HepG2 (cell line): Measurements from ENCODE around the gene ARHGAP4. TPM values are rescaled to one million over a fixed set of nuclear protein-coding genes. Genes with fewer than 3 reads are reported as not detected.
A peak's percentile ranks its signal among the peaks of the same experiment; 100 is the strongest.

Source experiments
- ATAC-seq: fragments of 200-7000 bp; cut with Tn5 transposase; 3 replicates; pipeline ENCODE4 v1.9.1; 2020; ENCODE audit warnings: mild to moderate bottlenecking, moderate library complexity
- Bru-seq: library from RNA; stranded (reverse); fragments of 400-500 nt; gene quantifications from one replicate; lab custom pipeline; 2021; lab: Mats Ljungman, UMichigan
- BruChase-seq, 2 experiments: library from RNA; stranded (reverse); fragments of 400-500 nt; gene quantifications; one replicate each; lab custom pipeline; 2021; lab: Mats Ljungman, UMichigan
- BruUV-seq: library from RNA; stranded (reverse); fragments of 400-500 nt; replicated peaks from 2 replicates; lab custom pipeline; 2021; lab: Mats Ljungman, UMichigan
- CTCF ChIA-PET: fragments of 300-600 bp; formaldehyde crosslinking; extraction: SDS; loops from one replicate; lab custom pipeline; 2021; ENCODE audit warnings: low total read pairs, inconsistent platforms, low intra/inter-chr PET ratio; lab: Yijun Ruan, JAX
- POLR2A ChIA-PET: fragments of 350-600 bp; sonication (Branson Sonifier 250); formaldehyde crosslinking; loops from one replicate; lab custom pipeline; 2020; ENCODE audit warnings: antibody characterized with exemption, inconsistent platforms; lab: Yijun Ruan, JAX
- DNase-seq: peaks from one replicate; pipeline ENCODE4 v3.0.0-alpha.2; 2015; ENCODE audit warnings: low spot score
- FAIRE-seq: peaks from 3 replicates; lab custom pipeline; 2011; peaks lifted over from hg19 to GRCh38; lab: Jason Lieb, UNC
- H2AFZ ChIP-seq: one replicate; pipeline ENCODE4 v1.6.1; 2011; ENCODE audit warnings: low read length, inconsistent platforms
- H3K27ac ChIP-seq: fragments of 300-600 bp; 3 replicates; pipeline ENCODE4 v1.8.0; 2011; ENCODE audit warnings: mixed run types, mild to moderate bottlenecking, mixed read lengths, low read length, inconsistent platforms; ENCODE audit not compliant: insufficient read depth; ENCODE audit errors: extremely low read length
- H3K27me3 ChIP-seq, 2 experiments: fragments of 200-600 bp in 1 of 2; 2 replicates in 1 of 2; 3 replicates in 1 of 2; pipeline versions ENCODE4 v1.6.0 to v1.8.0; 2011; ENCODE audit warnings: low read length in 2 of 2, mild to moderate bottlenecking in 2 of 2, moderate library complexity in 2 of 2, inconsistent platforms in 1 of 2; ENCODE audit not compliant: insufficient read depth in 2 of 2, control insufficient read depth in 1 of 2
- H3K36me3 ChIP-seq, 2 experiments: fragments of 200-600 bp in 1 of 2; replicated peaks in 1 of 2; 2 replicates in 1 of 2; 3 replicates in 1 of 2; pipeline versions ENCODE4 v1.5.1 to v1.8.0; 2011; ENCODE audit warnings: low read length in 2 of 2, inconsistent platforms in 1 of 2; ENCODE audit not compliant: insufficient read depth in 2 of 2, control insufficient read depth in 1 of 2
- H3K4me1 ChIP-seq: 2 replicates; pipeline ENCODE4 v1.5.1; 2012; ENCODE audit warnings: low read length, inconsistent platforms; ENCODE audit not compliant: insufficient read depth
- H3K4me2 ChIP-seq: 2 replicates; pipeline ENCODE4 v1.6.0; 2011; ENCODE audit warnings: low read depth, low read length, inconsistent platforms
- H3K4me3 ChIP-seq, 3 experiments: fragments of 200-600 bp in 1 of 3; sonication (generic), shearing (Covaris generic) in 1 of 3; replicated peaks in 1 of 3; 2 replicates each; pipeline ENCODE4 v1.5.1; 2011 to 2016; ENCODE audit warnings: low read length in 3 of 3, inconsistent platforms in 2 of 3, low read depth in 2 of 3, mild to moderate bottlenecking in 2 of 3, control low read depth in 1 of 3, mixed read lengths in 1 of 3; ENCODE audit not compliant: insufficient read depth in 1 of 3
- H3K79me2 ChIP-seq: one replicate; pipeline ENCODE4 v1.6.1; 2011; ENCODE audit warnings: low read length, inconsistent platforms; ENCODE audit not compliant: insufficient read depth
- H3K9ac ChIP-seq: 2 replicates; pipeline ENCODE4 v1.6.0; 2011; ENCODE audit warnings: mild to moderate bottlenecking, low read depth, low read length, inconsistent platforms; ENCODE audit not compliant: insufficient read depth
- H3K9me3 ChIP-seq: 2 replicates; pipeline ENCODE4 v1.5.1; 2012; ENCODE audit warnings: mild to moderate bottlenecking, low read length
- H4K20me1 ChIP-seq: 2 replicates; pipeline ENCODE4 v1.6.0; 2011; ENCODE audit warnings: inconsistent platforms, mild to moderate bottlenecking, low read length, moderate library complexity; ENCODE audit not compliant: insufficient read depth
- FOXJ3 ChIP-seq: sonication (generic); formaldehyde crosslinking; IDR thresholded peaks from 2 replicates; pipeline ENCODE4 v1.4.0; 2020; ENCODE audit warnings: missing genetic modification reagents, mild to moderate bottlenecking, borderline replicate concordance
- POLR2A ChIP-seq, 2 experiments: IDR thresholded peaks; 2 replicates each; pipeline ENCODE4 v1.6.1; 2011; ENCODE audit warnings: low read depth in 2 of 2, low read length in 2 of 2, mild to moderate bottlenecking in 1 of 2, moderate library complexity in 1 of 2; ENCODE audit not compliant: insufficient read depth in 1 of 2
- RBFOX2 ChIP-seq: fragments of 200-400 bp; formaldehyde crosslinking; IDR thresholded peaks from 2 replicates; pipeline ENCODE4 v1.6.1; 2017; ENCODE audit warnings: low read depth, mild to moderate bottlenecking, low read length
- WGBS: methylation state at CpG from one replicate; pipeline ENCODE4 v1.1.6; 2017; ENCODE audit warnings: low lambda C conversion rate; 5-methylcytosine and 5-hydroxymethylcytosine counted together
- in situ Hi-C: cut with HindIII; loops from 2 replicates; pipeline ENCODE4 v1.10.0; 2017; ENCODE audit warnings: low pct_unique_long_range_greater_than_20kb; ENCODE audit not compliant: extremely low pct_ligation_motif_present
- intact Hi-C: fragments of 100-400 bp; cut with micrococcal nuclease; formaldehyde crosslinking; loops from one replicate; pipeline ENCODE4 v1.10.0; 2022; ENCODE audit not compliant: unreplicated experiment
- long read RNA-seq, 2 experiments: library from RNA in 1 of 2; library from polyadenylated mRNA in 1 of 2; stranded (forward) in 1 of 2; unstranded in 1 of 2; transcript quantifications; one replicate each; pipeline ENCODE4 v2.0.0, GENCODE V29; 2019 to 2022
- polyA minus RNA-seq, 3 experiments: library from RNA; depleted of rRNA, polyadenylated mRNA; stranded (reverse); fragments of >200 nt; gene quantifications; 2 replicates each; pipeline ENCODE4 v1.2.3, GENCODE V29; 2011; ENCODE audit warnings: low replicate concordance in 1 of 3
- polyA plus RNA-seq, 8 experiments: library from polyadenylated mRNA; depleted of rRNA in 3 of 8; stranded (reverse) in 7 of 8; unstranded in 1 of 8; fragments of >200 nt; fragmentation: Illumina TruSeq in 4 of 8; extraction: Trizol in 4 of 8; gene quantifications; 2 replicates each; pipeline versions ENCODE4 v1.2.1 to v1.2.3, GENCODE V29; 2011 to 2016; ENCODE audit warnings: low read depth in 4 of 8, missing spikeins in 1 of 8, mixed read lengths in 1 of 8; ENCODE audit not compliant: insufficient read depth in 1 of 8
- total RNA-seq, 5 experiments: library from RNA; depleted of rRNA; stranded (reverse); fragments of >200 nt; fragmentation: Illumina TruSeq; extraction: Trizol; gene quantifications; 2 replicates each; pipeline ENCODE4 v1.2.3, GENCODE V29; 2016; ENCODE audit warnings: low read depth in 1 of 5

ARHGAP4 gene
- total RNA-seq (2016; rRNA removed; fragmentation: Illumina TruSeq; extraction: Trizol) (0.64 TPM in 1 of 2 replicates, not detected in the other), polyA plus RNA-seq (2011; rRNA removed) (0.57 and 1.1 TPM in 2 replicates), polyA minus RNA-seq (2011; rRNA and poly(A)+ RNA removed; ENCODE audit: low replicate concordance) (1.6 and 1.8 TPM in 2 replicates), Bru-seq, nascent RNA (percentile 29 among the genes with signal in this experiment), BruChase-seq, experiment 1, labeled RNA remaining after a 6-hour chase (percentile 28 among the genes with signal in this experiment), BruChase-seq, experiment 2, labeled RNA remaining after a 2-hour chase (percentile 31 among the genes with signal in this experiment)
- total RNA-seq (2016; cell fraction: cytosol; rRNA removed; fragmentation: Illumina TruSeq; extraction: Trizol; ENCODE audit: low read depth): not detected in 2 replicates
- 0.22 TPM in 1 of 2 replicates, not detected in the other for total RNA-seq (2016; cell fraction: insoluble cytoplasmic fraction; rRNA removed; fragmentation: Illumina TruSeq; extraction: Trizol)
- total RNA-seq (2016; cell fraction: membrane; rRNA removed; fragmentation: Illumina TruSeq; extraction: Trizol): 0.28 TPM in 1 of 2 replicates, not detected in the other
- total RNA-seq (2016; cell fraction: nucleus; rRNA removed; fragmentation: Illumina TruSeq; extraction: Trizol): 0.41 TPM in 1 of 2 replicates, not detected in the other
- 0.10 and 0.19 TPM in 2 replicates for polyA plus RNA-seq (2011; cell fraction: cytosol; rRNA removed)
- polyA plus RNA-seq (2011; cell fraction: nucleus; rRNA removed): 7.0 and 9.1 TPM in 2 replicates
- 0.35 and 0.59 TPM in 2 replicates for polyA plus RNA-seq (2012)
- polyA plus RNA-seq (2016; cell fraction: cytosol; fragmentation: Illumina TruSeq; extraction: Trizol; ENCODE audit: low read depth): not detected in 2 replicates
- not detected in 2 replicates for polyA plus RNA-seq (2016; cell fraction: insoluble cytoplasmic fraction; fragmentation: Illumina TruSeq; extraction: Trizol; ENCODE audit: low read depth)
- not detected in 2 replicates for polyA plus RNA-seq (2016; cell fraction: membrane; fragmentation: Illumina TruSeq; extraction: Trizol; ENCODE audit: low read depth)
- 0.64 and 1.9 TPM in 2 replicates for polyA plus RNA-seq (2016; cell fraction: nucleus; fragmentation: Illumina TruSeq; extraction: Trizol; ENCODE audit: insufficient read depth, low read depth)
- polyA minus RNA-seq (2011; cell fraction: cytosol; rRNA and poly(A)+ RNA removed): 1.1 TPM in 1 of 2 replicates, not detected in the other
- polyA minus RNA-seq (2011; cell fraction: nucleus; rRNA and poly(A)+ RNA removed): 1.2 and 2.8 TPM in 2 replicates
- long read RNA-seq, experiment 1: 0 reads
- long read RNA-seq, experiment 2: 0 reads

GRCh38 chrX:153925739-153926551, at the start of gene ARHGAP4:
TSS of gene ARHGAP4 (minus strand) at chrX:153926264. CDS start at chrX:153926202, 62 bp downstream.
- Histone ChIP-seq H3K79me2 (no peaks in the 10 kb centered on the region), H3K9me3 (no peaks in the 10 kb centered on the region), H3K27ac (peak within 1 kb of the TSS; percentile 89), H3K4me2 (peak within 1 kb of the TSS; percentile 76), H3K36me3 (peaks cover 1 to 3% of the 10 kb centered on the region in 2 experiments; a peak in 1 of 5 replicates), H3K4me3 (peak within 1 kb of the TSS; percentile 30 to 79 (median 76); a peak in 5 of 6 replicates), H3K4me1 (peaks cover 69% of the 10 kb centered on the region), H2AFZ (no peak within 1 kb of the TSS), H4K20me1 (no peaks in the 10 kb centered on the region), H3K27me3 (no peaks in the 10 kb centered on the region; a peak in 1 of 5 replicates), H3K9ac (peak within 1 kb of the TSS; percentile 89)
- CTCF ChIA-PET: interaction anchor here (4.4 kb wide), 1 partner anchor 21 kb away, joined by 29 read pairs; no protein-coding TSS in a partner anchor
- 89% methylated on average over 3 of the region's 59 CpGs for WGBS
- TF ChIP-seq FOXJ3 (CRISPR knock-in tag) (no peak), RBFOX2 (0 out of 2 replicates have a peak, but pooled peaks have one; percentile 24), POLR2A (IDR thresholded peaks at IDR 0.05; ENCODE audit: insufficient read depth in 1 of 2, low read depth in 2 of 2, low read length in 2 of 2) (peak in 1 of 2 experiments; percentile 21; a peak in 1 of 4 replicates)
- in situ Hi-C loops (no loop called here), intact Hi-C loops (loop anchor here (2.0 kb wide), 1 partner anchor 21 kb away; no protein-coding TSS in a partner anchor)
- BruUV-seq: no TSS peak
- no peak for DNase-seq
- POLR2A ChIA-PET: interaction anchor here (0.7 to 4.2 kb wide), 9 partner anchors 10 to 299 kb away, joined by 3 to 82 read pairs (median 6); partner anchors contain the start of genes HCFC1, IDH3G, NAA10 and RENBP
- FAIRE-seq: no peak
- ATAC-seq: no peak
